H9 (cell line): ENCODE data around the gene PMEL. TPM values are rescaled to one million over a fixed set of nuclear protein-coding genes. Genes with fewer than 3 reads are reported as not detected.

Source experiments
- DNase-seq: peaks from one replicate; pipeline ENCODE4 v3.0.0-alpha.2; 2017
- H2AFZ ChIP-seq: one replicate; pipeline ENCODE4 v1.6.1; 2013; ENCODE audit warnings: mild to moderate bottlenecking, low read length, control low read depth, moderate library complexity
- H2AK5ac ChIP-seq: 2 replicates; pipeline ENCODE4 v1.6.1; 2013; ENCODE audit warnings: low read length, control low read depth, mixed read lengths; ENCODE audit not compliant: insufficient read length
- H2BK120ac ChIP-seq: one replicate; pipeline ENCODE4 v1.6.1; 2013; ENCODE audit warnings: low read depth, mild to moderate bottlenecking, low read length, control low read depth, inconsistent platforms; ENCODE audit not compliant: poor library complexity, severe bottlenecking
- H2BK12ac ChIP-seq: 2 replicates; pipeline ENCODE4 v1.6.1; 2013; ENCODE audit warnings: low read length, control low read depth, mixed read lengths, low read depth; ENCODE audit not compliant: insufficient read length
- H2BK15ac ChIP-seq: 2 replicates; pipeline ENCODE4 v1.6.1; 2013; ENCODE audit warnings: low read depth, low read length, control low read depth
- H2BK20ac ChIP-seq: one replicate; pipeline ENCODE4 v1.6.1; 2013; ENCODE audit warnings: low read depth, mild to moderate bottlenecking, low read length, control low read depth, inconsistent platforms; ENCODE audit not compliant: poor library complexity, severe bottlenecking
- H2BK5ac ChIP-seq: 2 replicates; pipeline ENCODE4 v1.6.1; 2013; ENCODE audit warnings: low read length, control low read depth, mixed read lengths; ENCODE audit not compliant: insufficient read length
- H3K14ac ChIP-seq: 2 replicates; pipeline ENCODE4 v1.6.1; 2013; ENCODE audit warnings: low read length, control low read depth; ENCODE audit not compliant: insufficient read depth
- H3K18ac ChIP-seq: 2 replicates; pipeline ENCODE4 v1.6.1; 2013; ENCODE audit warnings: low read depth, mild to moderate bottlenecking, mixed read lengths, low read length, control low read depth; ENCODE audit not compliant: insufficient read length
- H3K23ac ChIP-seq: 2 replicates; pipeline ENCODE4 v1.6.1; 2013; ENCODE audit warnings: low read length, control low read depth, mixed read lengths, low read depth; ENCODE audit not compliant: insufficient read length
- H3K23me2 ChIP-seq: 2 replicates; pipeline ENCODE4 v1.6.1; 2013; ENCODE audit warnings: low read depth, mild to moderate bottlenecking, mixed read lengths, low read length, control low read depth; ENCODE audit not compliant: insufficient read length, poor library complexity, severe bottlenecking
- H3K27ac ChIP-seq: 2 replicates; pipeline ENCODE4 v1.5.1; 2013; ENCODE audit warnings: low read length, control low read depth, mixed read lengths, low read depth; ENCODE audit not compliant: insufficient read length
- H3K27me3 ChIP-seq: 2 replicates; pipeline ENCODE4 v1.6.1; 2013; ENCODE audit warnings: low read length, control low read depth, inconsistent platforms; ENCODE audit not compliant: insufficient read depth
- H3K4ac ChIP-seq: 2 replicates; pipeline ENCODE4 v1.6.1; 2013; ENCODE audit warnings: low read depth, mild to moderate bottlenecking, control low read depth, inconsistent platforms, low read length, moderate library complexity
- H3K4me1 ChIP-seq: 2 replicates; pipeline ENCODE4 v1.6.1; 2013; ENCODE audit warnings: low read length, control low read depth, inconsistent platforms; ENCODE audit not compliant: insufficient read depth
- H3K4me2 ChIP-seq: 2 replicates; pipeline ENCODE4 v1.6.1; 2013; ENCODE audit warnings: low read length, control low read depth, mixed read lengths; ENCODE audit not compliant: insufficient read length, insufficient read depth
- H3K56ac ChIP-seq: 2 replicates; pipeline ENCODE4 v1.6.1; 2013; ENCODE audit warnings: low read depth, mild to moderate bottlenecking, mixed read lengths, low read length, control low read depth; ENCODE audit not compliant: insufficient read length
- H3K79me1 ChIP-seq: 2 replicates; pipeline ENCODE4 v1.6.1; 2013; ENCODE audit warnings: low read depth, mild to moderate bottlenecking, moderate library complexity, low read length, control low read depth, inconsistent platforms; ENCODE audit not compliant: insufficient read depth, poor library complexity, severe bottlenecking
- H3K79me2 ChIP-seq: 2 replicates; pipeline ENCODE4 v1.6.1; 2013; ENCODE audit warnings: low read length, control low read depth, inconsistent platforms; ENCODE audit not compliant: insufficient read depth
- H3K9ac ChIP-seq: 2 replicates; pipeline ENCODE4 v1.6.1; 2013; ENCODE audit warnings: low read length, control low read depth, mixed read lengths; ENCODE audit not compliant: insufficient read length; ENCODE audit errors: extremely low read depth
- H3K9me3 ChIP-seq: one replicate; pipeline ENCODE4 v1.6.1; 2013; ENCODE audit warnings: low read depth, low read length, inconsistent platforms; ENCODE audit not compliant: control insufficient read depth
- H3T11ph ChIP-seq: one replicate; pipeline ENCODE4 v1.6.1; 2013; ENCODE audit warnings: mild to moderate bottlenecking, low read length, control low read depth, inconsistent platforms
- H4K20me1 ChIP-seq: one replicate; pipeline ENCODE4 v1.6.1; 2013; ENCODE audit not compliant: control insufficient read depth, insufficient read length, insufficient read depth
- H4K5ac ChIP-seq: 2 replicates; pipeline ENCODE4 v1.6.1; 2013; ENCODE audit warnings: low read depth, mild to moderate bottlenecking, mixed read lengths, low read length, control low read depth; ENCODE audit not compliant: insufficient read length
- H4K8ac ChIP-seq: replicated peaks from 2 replicates; pipeline ENCODE4 v1.6.1; 2013; ENCODE audit warnings: low read length, control low read depth, mixed read lengths, low read depth; ENCODE audit not compliant: insufficient read length
- H4K91ac ChIP-seq: 2 replicates; pipeline ENCODE4 v1.6.1; 2013; ENCODE audit warnings: low read depth, mild to moderate bottlenecking, moderate library complexity, mixed read lengths, low read length, control low read depth; ENCODE audit not compliant: insufficient read length
- H3K27ac Mint-ChIP-seq, 3 experiments: 2 replicates in 2 of 3; 3 replicates in 1 of 3; pipeline ENCODE4 v1.8.0; 2020 to 2021; ENCODE audit warnings: mixed read lengths in 3 of 3, mild to moderate bottlenecking in 1 of 3, moderate library complexity in 1 of 3
- H3K27me3 Mint-ChIP-seq: 2 replicates; pipeline ENCODE4 v1.8.0; 2021; ENCODE audit warnings: low read depth, mild to moderate bottlenecking, moderate library complexity, mixed read lengths
- H3K36me3 Mint-ChIP-seq, 3 experiments: 2 replicates in 2 of 3; 3 replicates in 1 of 3; pipeline ENCODE4 v1.8.0; 2020 to 2021; ENCODE audit warnings: low read depth in 3 of 3, mixed read lengths in 3 of 3; ENCODE audit not compliant: insufficient read depth in 1 of 3
- H3K4me1 Mint-ChIP-seq, 2 experiments: 2 replicates each; pipeline ENCODE4 v1.8.0; 2020; ENCODE audit warnings: mixed read lengths in 2 of 2
- H3K4me3 Mint-ChIP-seq, 2 experiments: 2 replicates in 1 of 2; 3 replicates in 1 of 2; pipeline ENCODE4 v1.8.0; 2020 to 2021; ENCODE audit warnings: mild to moderate bottlenecking in 2 of 2, mixed read lengths in 2 of 2, moderate library complexity in 1 of 2
- H3K9me3 Mint-ChIP-seq, 2 experiments: 2 replicates in 1 of 2; 3 replicates in 1 of 2; pipeline ENCODE4 v1.8.0; 2020; ENCODE audit warnings: mild to moderate bottlenecking in 2 of 2, mixed read lengths in 2 of 2, moderate library complexity in 1 of 2
- WGBS: extraction: QIAGEN DNeasy Blood & Tissue Kit; methylation state at CpG from one replicate; pipeline ENCODE4 v1.1.7; 2013; ENCODE audit warnings: missing lambda C conversion rate, low lambda C conversion rate, mixed read lengths; ENCODE audit not compliant: insufficient read length; ENCODE audit errors: extremely low coverage; 5-methylcytosine and 5-hydroxymethylcytosine counted together
- total RNA-seq: library from RNA; stranded (reverse); gene quantifications from 2 replicates; pipeline ENCODE4 v1.2.1, GENCODE V29; 2021
- TF ChIP-seq, protein P1 (sequence below): fragments of 200-600 bp; sonication (generic); conservative IDR thresholded peaks from 3 replicates; pipeline ENCODE4 v1.8.0; 2021; ENCODE audit warnings: antibody characterized with exemption, mild to moderate bottlenecking

The PMEL gene
- total RNA-seq, 1 experiment from 2014 or later = 72.6 TPM

- Histone ChIP-seq H2BK5ac (no peak overlapping the region), H3K4me1 (no peaks in the 10 kb centered on the region; the same call in 1 of the 2 replicates), H2AFZ (no peak overlapping the region), H3K14ac (no peak overlapping the region; the same call in 1 of the 2 replicates), H3K9me3 (no peaks in the 10 kb centered on the region), H3K4me2 (no peak overlapping the region), H4K5ac (no peak overlapping the region), H2BK15ac (no peak overlapping the region), H2BK120ac (no peak overlapping the region), H3K23me2 (no peaks in the 10 kb centered on the region), H2AK5ac (no peak overlapping the region), H2BK12ac (no peak overlapping the region), H3K9ac (no peak overlapping the region), H3K79me1 (no peaks in the 10 kb centered on the region), H4K20me1 (no peaks in the 10 kb centered on the region), H3K23ac (no peak overlapping the region), H4K91ac (no peak overlapping the region), H4K8ac (no peak overlapping the region), H3K79me2 (no peaks in the 10 kb centered on the region), H3K4ac (no peak overlapping the region), H3T11ph (no peak overlapping the region), H2BK20ac (no peak overlapping the region), H3K27ac (no peak overlapping the region), H3K18ac (no peak overlapping the region), H3K56ac (no peak overlapping the region), H3K27me3 (no peaks in the 10 kb centered on the region)
- Mint-ChIP-seq H3K9me3 (no peaks in the 10 kb centered on the region), H3K27me3 (peaks cover 2% of the 10 kb centered on the region; the same call in 1 of the 2 replicates), H3K27ac (peak overlapping the region in 1 of 3 experiments; percentile 70; a peak in 2 of 7 replicates), H3K36me3 (peaks cover 0 to 4% (median 0%) of the 10 kb centered on the region in 3 experiments; a peak in 3 of 7 replicates), H3K4me3 (peak overlapping the region in 1 of 2 experiments; percentile 70; a peak in 3 of 5 replicates), H3K4me1 (peaks cover 10 to 18% of the 10 kb centered on the region in 2 experiments)
- DNase-seq = peak; percentile 97
- WGBS = no CpG with 5 or more reads among the region's 18 CpGs
- TF ChIP-seq, protein P1, sequence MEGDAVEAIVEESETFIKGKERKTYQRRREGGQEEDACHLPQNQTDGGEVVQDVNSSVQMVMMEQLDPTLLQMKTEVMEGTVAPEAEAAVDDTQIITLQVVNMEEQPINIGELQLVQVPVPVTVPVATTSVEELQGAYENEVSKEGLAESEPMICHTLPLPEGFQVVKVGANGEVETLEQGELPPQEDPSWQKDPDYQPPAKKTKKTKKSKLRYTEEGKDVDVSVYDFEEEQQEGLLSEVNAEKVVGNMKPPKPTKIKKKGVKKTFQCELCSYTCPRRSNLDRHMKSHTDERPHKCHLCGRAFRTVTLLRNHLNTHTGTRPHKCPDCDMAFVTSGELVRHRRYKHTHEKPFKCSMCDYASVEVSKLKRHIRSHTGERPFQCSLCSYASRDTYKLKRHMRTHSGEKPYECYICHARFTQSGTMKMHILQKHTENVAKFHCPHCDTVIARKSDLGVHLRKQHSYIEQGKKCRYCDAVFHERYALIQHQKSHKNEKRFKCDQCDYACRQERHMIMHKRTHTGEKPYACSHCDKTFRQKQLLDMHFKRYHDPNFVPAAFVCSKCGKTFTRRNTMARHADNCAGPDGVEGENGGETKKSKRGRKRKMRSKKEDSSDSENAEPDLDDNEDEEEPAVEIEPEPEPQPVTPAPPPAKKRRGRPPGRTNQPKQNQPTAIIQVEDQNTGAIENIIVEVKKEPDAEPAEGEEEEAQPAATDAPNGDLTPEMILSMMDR = peak; percentile 95
Measured at GRCh38 chr12:55940065-55940732, 25.6 kb downstream of the PMEL start.
